Vagina (tissue), 2 donors: Measurements from ENCODE around the gene YIF1B. TPM values are rescaled to one million over a fixed set of nuclear protein-coding genes. Genes with fewer than 3 reads are reported as not detected.
"Not testable (repeated sequence)": the region's sequence is repeated elsewhere in the genome, so short reads cannot be mapped to it uniquely, and the experiment has no call there.

Source experiments
- DNase-seq, 2 donors: peaks; one replicate each; pipeline ENCODE4 v3.0.0-alpha.2; 2017; ENCODE audit errors: extremely low spot score in 2 of 2
- H3K27ac ChIP-seq: fragments of 200-600 bp; sonication (generic); one replicate; pipeline ENCODE4 v1.5.1; 2019
- H3K27me3 ChIP-seq: fragments of 200-600 bp; sonication (generic); one replicate; pipeline ENCODE4 v1.5.1; 2019
- H3K36me3 ChIP-seq, 2 donors: fragments of 200-600 bp; sonication (generic); one replicate each; pipeline ENCODE4 v1.5.1; 2017 to 2019
- H3K4me1 ChIP-seq: fragments of 200-600 bp; sonication (generic); one replicate; pipeline ENCODE4 v1.5.1; 2019
- H3K4me3 ChIP-seq, 2 donors: fragments of 200-600 bp; sonication (generic); 1 replicate in 1 of 2; 2 replicates in 1 of 2; pipeline ENCODE4 v1.5.1; 2016 to 2019
- H3K9me3 ChIP-seq: fragments of 200-600 bp; sonication (generic); one replicate; pipeline ENCODE4 v1.5.1; 2019
- CTCF ChIP-seq, 3 experiments: fragments of 450-650 bp in 2 of 3; fragments of 200-600 bp in 1 of 3; sonication (generic) in 1 of 3; IDR thresholded peaks; one replicate each; pipeline ENCODE4 v1.5.1; 2017 to 2019; ENCODE audit warnings: antibody characterized with exemption in 3 of 3, mild to moderate bottlenecking in 2 of 3, moderate library complexity in 2 of 3
- POLR2A ChIP-seq, 2 donors: fragments of 450-650 bp; IDR thresholded peaks; one replicate each; pipeline ENCODE4 v1.6.1; 2017; ENCODE audit warnings: antibody characterized with exemption in 2 of 2, mild to moderate bottlenecking in 2 of 2, moderate library complexity in 2 of 2
- POLR2AphosphoS5 ChIP-seq, 2 donors: sonication (generic); formaldehyde crosslinking; IDR thresholded peaks; one replicate each; pipeline ENCODE4 v1.9.0; 2017; ENCODE audit warnings: antibody characterized with exemption in 2 of 2, mild to moderate bottlenecking in 2 of 2, low read depth in 1 of 2; ENCODE audit not compliant: insufficient read depth in 1 of 2
- intact Hi-C: fragments of 100-400 bp; cut with DNase I; formaldehyde crosslinking; loops from one replicate; pipeline ENCODE4 v1.15.1; 2023
- total RNA-seq: library from RNA; depleted of rRNA; stranded (reverse); fragments of >200 nt; gene quantifications from one replicate; pipeline ENCODE4 v1.2.3, GENCODE V29; 2016

The YIF1B gene
- total RNA-seq, 1 donor from 2014 or later, result 32.9 TPM

DNA sequence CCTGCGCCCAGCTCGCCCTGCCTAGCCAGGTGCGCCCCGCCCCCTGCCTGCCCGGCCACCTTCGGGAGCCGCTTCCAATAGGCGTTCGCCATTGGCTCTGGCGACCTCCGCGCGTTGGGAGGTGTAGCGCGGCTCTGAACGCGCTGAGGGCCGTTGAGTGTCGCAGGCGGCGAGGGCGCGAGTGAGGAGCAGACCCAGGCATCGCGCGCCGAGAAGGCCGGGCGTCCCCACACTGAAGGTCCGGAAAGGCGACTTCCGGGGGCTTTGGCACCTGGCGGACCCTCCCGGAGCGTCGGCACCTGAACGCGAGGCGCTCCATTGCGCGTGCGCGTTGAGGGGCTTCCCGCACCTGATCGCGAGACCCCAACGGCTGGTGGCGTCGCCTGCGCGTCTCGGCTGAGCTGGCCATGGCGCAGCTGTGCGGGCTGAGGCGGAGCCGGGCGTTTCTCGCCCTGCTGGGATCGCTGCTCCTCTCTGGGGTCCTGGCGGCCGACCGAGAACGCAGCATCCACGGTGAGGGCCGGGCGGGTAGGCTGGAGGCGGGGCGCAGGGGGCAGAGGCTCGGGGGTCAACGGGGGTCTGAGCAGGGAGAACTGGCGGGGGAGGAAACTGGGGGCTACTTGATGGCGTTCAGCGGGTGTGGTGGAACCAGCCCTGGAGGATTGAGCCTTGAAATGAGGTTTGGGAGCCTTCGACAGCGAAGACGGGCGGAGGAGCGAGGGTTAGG, 51.1 kb downstream of the YIF1B start, which contains the start of gene SPINT2:
TSS of gene SPINT2 (plus strand) at position 88 of the 727 bp plus-strand sequence. CDS start at position 408, 320 bp downstream.
- DNase-seq, result no peak
- intact Hi-C loops, result no loop called here
- Histone ChIP-seq H3K36me3 (no peaks in the 10 kb centered on the region), H3K27ac (peak within 1 kb of the TSS; percentile 87), H3K27me3 (no peaks in the 10 kb centered on the region), H3K4me1 (peaks cover 38% of the 10 kb centered on the region), H3K4me3 (peak within 1 kb of the TSS; percentile 61 to 76), H3K9me3 (no peaks in the 10 kb centered on the region)
- TF ChIP-seq CTCF (IDR thresholded peaks at IDR 0.05), result no peak
- peak in 1 of 2 donors; percentile 53 for TF ChIP-seq POLR2A (IDR thresholded peaks at IDR 0.05)
- TF ChIP-seq POLR2AphosphoS5 (IDR thresholded peaks at IDR 0.05; ENCODE audit: insufficient read depth in 1 of 2, low read depth in 1 of 2), result peak in 1 of 2 donors; percentile 77

DNA sequence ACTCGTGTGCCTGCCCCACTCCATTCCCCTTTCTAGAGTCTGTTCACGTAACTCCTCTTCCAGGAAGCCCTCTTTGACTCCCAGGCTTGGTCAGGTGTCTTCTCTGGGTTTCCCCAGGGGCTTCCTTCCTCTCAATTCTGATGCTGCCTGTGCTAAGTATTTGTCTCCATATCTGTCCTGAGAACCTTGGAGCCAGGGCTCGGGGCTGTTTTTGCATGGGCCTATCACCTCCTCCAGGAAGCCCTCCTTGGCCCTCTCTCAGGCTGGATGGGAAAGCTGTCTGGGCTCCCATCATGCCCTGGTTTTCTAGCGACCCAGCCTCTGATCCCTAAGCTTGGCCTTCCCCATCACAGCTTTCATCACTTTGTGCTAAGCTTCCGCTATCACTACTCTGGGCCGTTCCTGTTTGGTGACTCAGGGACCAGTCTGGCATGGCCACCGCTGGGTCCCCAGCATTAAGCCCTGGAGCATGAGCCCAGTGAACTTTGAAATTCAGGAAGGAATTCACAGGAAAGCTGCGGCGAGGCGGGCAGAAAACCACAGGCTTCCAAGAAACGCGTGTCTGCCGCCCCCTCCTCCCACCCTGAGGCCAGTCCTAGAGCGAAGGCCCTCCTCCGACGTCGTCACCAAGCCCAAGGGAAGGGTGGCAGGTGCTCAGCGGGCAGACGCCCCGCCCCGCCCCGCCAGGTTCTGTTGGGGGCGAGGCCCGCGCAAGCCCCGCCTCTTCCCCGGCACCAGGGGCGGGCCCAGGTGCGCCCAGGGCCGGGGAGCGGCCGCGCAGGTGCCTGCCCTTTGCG, 51.9 kb downstream of the YIF1B start:
- Histone ChIP-seq H3K27me3 (no peaks in the 10 kb centered on the region), H3K27ac (peak overlapping the region; percentile 87), H3K4me1 (peaks cover 38% of the 10 kb centered on the region), H3K9me3 (no peaks in the 10 kb centered on the region), H3K4me3 (peak overlapping the region; percentile 61 to 76), H3K36me3 (no peaks in the 10 kb centered on the region)
- intact Hi-C loops, result no loop called here
- DNase-seq, result no peak
- TF ChIP-seq CTCF (IDR thresholded peaks at IDR 0.05), result no peak
- peak in 1 of 2 donors; percentile 21 for TF ChIP-seq POLR2AphosphoS5 (IDR thresholded peaks at IDR 0.05; ENCODE audit: insufficient read depth in 1 of 2, low read depth in 1 of 2)

GRCh38 chr19:38262585-38263268, 53.0 kb downstream of the YIF1B start:
- no peak for TF ChIP-seq POLR2AphosphoS5 (IDR thresholded peaks at IDR 0.05; ENCODE audit: insufficient read depth in 1 of 2, low read depth in 1 of 2)
- TF ChIP-seq POLR2A (IDR thresholded peaks at IDR 0.05), result no peak
- no peak for TF ChIP-seq CTCF (IDR thresholded peaks at IDR 0.05)
- H3K27me3 ChIP-seq, result no peaks in the 10 kb centered on the region
- H3K4me1 ChIP-seq, result peaks cover 34% of the 10 kb centered on the region
- H3K36me3 ChIP-seq, result no peaks in the 10 kb centered on the region
- no peak for DNase-seq
- no peaks in the 10 kb centered on the region for H3K9me3 ChIP-seq
- no peak overlapping the region for H3K4me3 ChIP-seq
- no peak overlapping the region for H3K27ac ChIP-seq
- intact Hi-C loops, result no loop called here

GRCh38 chr19:38261942-38262341, 53.8 kb downstream of the YIF1B start:
- peaks cover 30% of the 10 kb centered on the region for H3K4me1 ChIP-seq
- H3K4me3 ChIP-seq, DNase-seq, H3K9me3 ChIP-seq, H3K27ac ChIP-seq, H3K36me3 ChIP-seq, intact Hi-C loops, H3K27me3 ChIP-seq: not testable (repeated sequence)

DNA sequence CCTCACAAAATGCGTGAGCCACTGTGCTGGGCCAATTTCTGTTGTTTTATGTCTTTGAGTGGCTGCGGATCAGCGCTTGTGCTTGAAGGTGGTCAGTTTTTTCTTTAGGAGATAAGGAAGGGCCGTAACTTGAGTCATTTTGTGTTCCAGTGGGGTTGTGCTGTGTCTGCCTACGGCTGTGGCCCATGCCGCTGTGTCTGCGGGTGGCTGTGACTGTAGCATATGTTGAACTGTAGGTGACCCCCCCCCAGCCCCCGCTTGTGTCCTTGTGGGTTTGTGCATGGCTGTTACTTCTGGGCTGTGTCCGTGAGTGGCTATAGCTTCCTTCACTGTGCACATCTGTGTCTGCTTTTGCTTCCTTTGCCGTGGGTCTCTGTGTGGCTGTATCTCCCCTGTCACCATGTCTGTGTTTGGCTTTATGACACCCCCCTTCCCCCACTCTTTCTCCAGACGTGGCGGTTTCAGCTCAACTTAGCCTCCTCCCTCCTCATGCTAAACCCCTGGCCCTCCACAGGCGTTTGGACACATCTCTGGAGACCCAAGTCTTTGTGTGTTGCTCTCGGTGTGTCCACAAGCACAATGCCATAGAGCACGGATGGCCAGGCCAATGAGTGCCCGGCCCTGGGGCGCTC, 60.2 kb downstream of the YIF1B start:
- no peak for DNase-seq
- Histone ChIP-seq H3K27me3 (no peaks in the 10 kb centered on the region), H3K9me3 (no peaks in the 10 kb centered on the region), H3K4me3 (peak overlapping the region; percentile 45 to 65), H3K4me1 (peaks cover 28% of the 10 kb centered on the region), H3K36me3 (no peaks in the 10 kb centered on the region), H3K27ac (peak overlapping the region; percentile 51)
- no peak for TF ChIP-seq POLR2A (IDR thresholded peaks at IDR 0.05)
- no peak for TF ChIP-seq POLR2AphosphoS5 (IDR thresholded peaks at IDR 0.05; ENCODE audit: insufficient read depth in 1 of 2, low read depth in 1 of 2)
- no peak for TF ChIP-seq CTCF (IDR thresholded peaks at IDR 0.05)
- intact Hi-C loops, result no loop called here
